HG03025 (cell line): ENCODE measurements around the gene IL1RAP.
"Not testable (repeated sequence)": the region's sequence is repeated elsewhere in the genome, so short reads cannot be mapped to it uniquely, and the experiment has no call there.

Experiments used
- ATAC-seq: cut with Tn5 transposase; IDR thresholded peaks from one replicate; pipeline ENCODE4 v1.9.1; 2021; ENCODE audit warnings: mild to moderate bottlenecking, moderate library complexity; ENCODE audit not compliant: unreplicated experiment, low FRiP score

Gene IL1RAP

DNA sequence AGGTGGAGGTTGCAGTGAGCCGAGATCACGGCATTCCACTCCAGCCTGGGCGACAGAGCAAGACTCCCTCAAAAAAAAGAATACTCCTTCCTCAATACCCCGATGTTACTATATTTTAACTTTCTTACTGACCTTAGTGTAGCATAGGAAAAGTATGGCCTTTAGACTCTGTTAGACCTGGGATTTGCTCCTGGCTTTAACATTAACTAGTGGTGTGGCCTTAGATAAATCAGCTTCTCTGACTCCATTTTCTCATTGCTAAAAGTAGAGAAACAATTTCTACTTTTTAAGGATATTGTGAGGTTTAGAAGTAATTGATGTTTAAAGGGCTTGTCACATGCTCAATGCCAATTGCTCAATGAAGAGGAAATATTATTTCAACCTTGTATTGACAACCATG is 7.6 kb upstream of the IL1RAP start:
- ATAC-seq: no peak

DNA sequence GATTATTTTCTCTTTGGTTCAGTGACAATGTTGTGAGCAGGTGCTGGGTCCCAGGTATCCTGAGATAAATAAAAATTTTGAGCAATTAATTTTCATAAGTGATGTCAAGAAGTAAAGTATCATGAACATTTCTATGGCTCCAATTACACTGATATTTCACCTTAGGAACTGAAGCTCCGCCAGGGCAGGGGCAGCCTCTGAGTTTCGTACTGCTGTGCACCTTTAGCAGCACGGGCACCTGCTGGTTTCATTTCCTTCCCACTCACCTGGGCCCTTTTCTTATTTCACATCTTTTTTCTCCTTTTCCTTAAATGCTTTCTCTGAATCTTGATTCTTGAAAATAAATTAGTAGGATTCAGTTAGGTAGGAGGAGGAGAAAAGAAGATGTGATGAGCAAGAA is 1.2 kb upstream of the IL1RAP start:
- no peak for ATAC-seq

DNA sequence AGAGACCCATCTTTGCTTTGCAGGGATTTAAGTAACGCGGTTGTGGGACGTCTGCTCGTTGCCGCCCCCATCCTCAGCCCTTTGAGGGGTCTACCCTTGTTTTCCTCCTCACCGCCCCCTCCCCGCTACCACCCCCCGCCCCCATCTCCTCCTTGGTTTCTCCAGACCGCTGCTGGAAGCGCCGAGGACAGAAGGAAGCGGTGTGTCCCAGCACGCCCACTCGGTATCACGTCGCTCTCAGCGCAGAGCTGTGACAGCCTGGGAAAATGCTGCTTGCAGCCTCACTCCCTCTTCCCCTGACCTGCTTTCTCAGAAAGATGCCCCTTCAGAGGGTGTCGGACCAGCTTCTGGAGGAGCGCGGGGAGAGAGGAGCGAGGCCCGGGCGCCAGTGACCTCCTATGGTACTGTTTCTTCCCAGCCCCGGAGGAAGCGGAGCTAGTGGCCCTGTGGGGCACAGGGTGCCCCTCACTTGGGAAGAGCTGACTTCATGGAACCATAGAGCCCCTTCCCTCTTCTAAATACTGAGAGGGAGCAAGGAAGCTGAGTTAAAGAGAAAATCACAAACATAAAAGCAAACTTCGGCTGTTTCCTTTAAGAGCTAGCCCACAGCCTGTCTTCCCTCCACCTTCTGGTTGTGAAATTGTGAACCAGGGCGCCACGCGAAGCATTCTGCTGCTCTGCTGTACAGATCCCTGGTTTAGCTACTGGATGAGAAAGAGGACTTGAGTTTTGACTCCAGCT is 698 bp downstream of the IL1RAP start:
- no peak for ATAC-seq

DNA sequence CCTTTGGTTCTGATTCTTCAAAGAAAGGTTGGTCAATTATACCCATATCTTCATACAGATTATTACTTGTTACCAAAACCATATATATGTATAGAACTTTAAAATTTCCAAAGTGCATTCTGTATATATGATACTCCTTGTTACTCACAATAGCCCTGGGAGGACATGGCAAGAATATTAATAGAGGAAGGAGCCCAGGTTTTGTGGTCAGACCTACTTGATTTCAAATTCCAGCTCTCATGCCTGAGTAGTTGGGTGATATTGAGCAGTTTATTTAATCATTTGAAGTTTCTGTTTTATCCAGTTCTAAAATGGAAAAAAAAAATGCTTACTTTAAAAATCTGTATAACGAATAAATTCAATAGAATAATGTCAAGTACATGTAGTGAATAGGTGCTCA is 2.5 kb downstream of the IL1RAP start:
- ATAC-seq: no peak

- ATAC-seq: no peak
Observed at GRCh38 chr3:190517687-190518086, 3.8 kb downstream of the IL1RAP start.

GRCh38 chr3:190518531-190518930 is 4.6 kb downstream of the IL1RAP start:
- not testable (repeated sequence) for ATAC-seq

- ATAC-seq: no peak
Observed at GRCh38 chr3:190519886-190520285, 6.0 kb downstream of the IL1RAP start.

GRCh38 chr3:190521998-190522397 is 8.1 kb downstream of the IL1RAP start:
- no peak for ATAC-seq

DNA sequence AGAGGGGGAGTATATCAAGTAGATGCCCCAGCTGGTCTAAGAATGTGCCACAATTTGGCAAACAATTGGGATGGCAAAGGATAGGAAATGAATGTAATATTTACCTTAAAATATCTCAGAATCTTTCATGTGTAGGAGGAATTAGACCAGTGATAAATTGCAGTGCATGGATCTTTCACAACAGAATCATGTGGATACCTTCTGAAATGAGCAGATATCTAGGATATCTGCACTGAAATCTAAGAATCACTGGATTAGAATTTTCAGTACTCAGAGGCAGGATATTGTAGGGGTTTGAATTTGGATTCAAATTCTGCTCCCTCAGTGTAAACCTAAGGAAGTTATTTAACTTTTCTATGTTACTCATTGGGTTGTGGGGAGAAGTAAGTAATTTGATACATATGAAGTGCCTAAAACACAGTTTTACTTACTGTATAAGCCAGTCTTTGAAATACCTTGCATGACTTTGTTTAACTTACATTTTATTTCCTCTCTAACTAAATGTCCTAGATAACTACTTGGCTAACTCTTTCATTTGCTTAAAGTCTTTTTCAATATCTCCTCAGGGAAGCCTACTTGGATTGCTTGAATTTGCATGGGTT is 8.8 kb downstream of the IL1RAP start:
- ATAC-seq: no peak

GRCh38 chr3:190524942-190525341 is 11.1 kb downstream of the IL1RAP start:
- no peak for ATAC-seq

- no peak for ATAC-seq
Observed at GRCh38 chr3:190525634-190526033, 11.7 kb downstream of the IL1RAP start.

- no peak for ATAC-seq
Observed at GRCh38 chr3:190526787-190527762, 13.2 kb downstream of the IL1RAP start.

DNA sequence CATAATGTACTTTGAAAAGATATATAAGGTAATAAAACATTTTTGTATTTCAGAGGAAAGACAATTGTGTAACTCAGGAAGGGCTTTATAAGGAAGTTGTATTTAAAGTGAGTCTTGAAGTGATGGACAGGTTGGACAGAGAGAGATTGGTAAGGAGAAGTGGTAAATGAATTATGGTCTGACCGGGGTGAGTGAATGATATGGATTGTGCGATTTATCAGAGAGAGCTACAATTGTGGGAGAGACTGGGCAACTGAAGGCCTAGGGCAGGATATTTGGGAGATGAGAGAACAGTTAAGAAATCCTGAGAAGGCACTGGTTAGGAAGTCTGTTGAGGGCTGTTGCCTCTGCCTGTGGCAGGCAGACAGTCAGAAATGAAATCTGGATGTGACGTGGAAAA is 14.8 kb downstream of the IL1RAP start:
- ATAC-seq: no peak

DNA sequence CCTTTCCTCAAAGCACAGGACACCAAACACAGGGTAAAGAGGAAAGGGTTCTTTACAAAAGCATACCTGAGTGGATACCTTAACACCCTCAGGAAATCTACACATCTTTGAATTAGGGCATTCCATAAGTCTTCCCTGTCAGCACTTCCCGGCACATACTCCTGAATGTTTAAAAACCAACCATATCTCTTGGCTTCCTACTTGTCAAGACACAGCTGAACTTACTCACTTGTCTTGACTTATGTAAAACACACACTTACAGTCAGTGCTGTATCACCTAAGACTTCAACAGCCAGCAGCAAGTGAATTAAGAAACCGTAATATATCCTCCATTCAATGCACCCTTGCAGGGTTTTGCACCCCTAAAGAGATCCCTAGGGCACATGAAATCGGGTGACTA is 17.5 kb downstream of the IL1RAP start:
- ATAC-seq: no peak

DNA sequence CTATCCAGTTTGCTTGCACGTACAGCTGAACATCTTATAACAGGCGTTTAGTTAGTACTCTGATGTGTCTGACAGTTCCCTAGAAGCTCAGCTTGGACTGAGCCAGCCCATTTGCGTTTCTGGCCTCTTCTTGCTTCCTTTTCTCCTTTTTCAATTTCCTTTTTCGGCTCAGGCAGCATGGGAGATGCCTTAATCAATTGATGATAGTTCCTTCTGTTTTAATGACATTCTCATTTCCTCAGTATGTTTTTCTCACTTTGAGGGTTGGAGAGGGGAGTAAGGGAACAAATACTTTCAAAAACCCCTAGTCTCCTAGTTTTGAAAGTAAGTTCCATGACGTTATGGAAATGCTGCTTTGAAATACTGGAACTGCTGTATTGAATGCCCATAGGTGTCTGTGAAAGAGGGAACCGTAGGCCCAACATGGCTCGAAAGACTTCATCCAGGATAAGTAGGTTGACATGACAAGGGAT is 18.9 kb downstream of the IL1RAP start:
- no peak for ATAC-seq

- no peak for ATAC-seq
Observed at GRCh38 chr3:190533511-190534281, 19.8 kb downstream of the IL1RAP start.

DNA sequence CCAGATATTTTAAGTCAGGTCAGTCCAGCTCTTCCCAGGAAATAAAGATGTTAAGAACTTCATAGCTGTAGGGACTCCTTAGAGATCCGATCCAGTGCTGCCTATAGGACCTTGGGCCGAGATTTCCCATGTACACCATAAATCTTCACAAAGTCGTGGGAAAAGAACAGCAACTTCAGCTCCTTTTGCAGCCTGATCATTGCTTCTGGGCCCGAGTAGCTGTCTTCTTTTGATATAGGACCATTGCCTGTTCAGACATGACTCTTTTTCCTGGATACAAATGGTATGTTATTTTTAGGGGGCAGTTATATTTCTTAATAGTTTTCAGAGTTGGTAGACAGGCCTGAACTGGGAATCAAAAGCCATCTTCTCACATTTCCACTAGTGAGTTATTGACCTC is 20.5 kb downstream of the IL1RAP start:
- no peak for ATAC-seq

DNA sequence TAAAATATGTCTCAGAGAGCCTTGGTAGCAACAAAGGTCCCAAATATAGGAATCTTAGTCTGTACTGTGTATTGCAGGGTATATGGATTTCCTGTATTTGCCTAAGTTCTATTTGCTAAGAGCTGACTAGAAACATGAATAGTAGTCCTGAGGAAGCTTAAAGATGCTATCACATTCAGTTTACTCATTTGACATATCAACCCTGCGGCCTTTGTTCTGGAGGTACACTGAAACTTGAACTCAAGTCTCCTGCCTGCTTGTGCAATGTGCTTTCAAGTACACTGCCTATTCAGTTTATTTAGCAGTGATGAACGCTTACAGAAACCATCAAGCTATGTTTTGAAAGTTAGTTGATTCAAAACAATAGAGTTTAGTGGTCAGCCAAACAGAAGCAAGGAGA is 21.1 kb downstream of the IL1RAP start:
- ATAC-seq: no peak

GRCh38 chr3:190537146-190537545 is 23.3 kb downstream of the IL1RAP start:
- ATAC-seq: no peak

GRCh38 chr3:190538288-190538687 is 24.4 kb downstream of the IL1RAP start:
- ATAC-seq: no peak
